OCI-LY1 (cell line): ENCODE data around the gene HSD17B14.
"Not testable (repeated sequence)": the region's sequence is repeated elsewhere in the genome, so short reads cannot be mapped to it uniquely, and the experiment has no call there.

Source experiments
- H2AFZ ChIP-seq: fragments of 200-600 bp; sonication (generic), shearing (Covaris generic); 2 replicates; pipeline ENCODE4 v1.6.0; 2014; ENCODE audit warnings: antibody characterized with exemption, mild to moderate bottlenecking, low read length
- H3F3A ChIP-seq: fragments of 200-600 bp; sonication (generic), shearing (Covaris generic); 2 replicates; pipeline ENCODE4 v1.6.0; 2014; ENCODE audit warnings: mild to moderate bottlenecking, antibody characterized with exemption, low read length, moderate library complexity; ENCODE audit not compliant: insufficient read depth
- H3K27ac ChIP-seq: fragments of 200-600 bp; sonication (generic); 2 replicates; pipeline ENCODE4 v1.5.1; 2014; ENCODE audit warnings: low read length, mixed run types, mild to moderate bottlenecking, low read depth; ENCODE audit not compliant: poor library complexity, severe bottlenecking
- H3K27me3 ChIP-seq: fragments of 200-600 bp; sonication (generic); 2 replicates; pipeline ENCODE4 v1.6.0; 2014; ENCODE audit warnings: antibody characterized with exemption, mild to moderate bottlenecking, low read length, moderate library complexity; ENCODE audit not compliant: insufficient read depth
- H3K36me3 ChIP-seq: fragments of 200-600 bp; sonication (generic); 2 replicates; pipeline ENCODE4 v1.6.1; 2014; ENCODE audit warnings: mild to moderate bottlenecking, antibody characterized with exemption, low read length, moderate library complexity, mixed read lengths; ENCODE audit not compliant: insufficient read depth
- H3K4me1 ChIP-seq: fragments of 200-600 bp; sonication (generic); 2 replicates; pipeline ENCODE4 v1.5.1; 2014; ENCODE audit warnings: mild to moderate bottlenecking, low read length, moderate library complexity; ENCODE audit not compliant: insufficient read depth, severe bottlenecking
- H3K4me2 ChIP-seq: fragments of 200-600 bp; sonication (generic), shearing (Covaris generic); 2 replicates; pipeline ENCODE4 v1.6.1; 2014; ENCODE audit warnings: low read length
- H3K4me3 ChIP-seq: fragments of 200-600 bp; sonication (generic); 2 replicates; pipeline ENCODE4 v1.5.1; 2014; ENCODE audit warnings: low read length, low read depth, mild to moderate bottlenecking, mixed read lengths; ENCODE audit not compliant: poor library complexity, severe bottlenecking
- H3K79me2 ChIP-seq: fragments of 200-600 bp; shearing (Covaris generic); 2 replicates; pipeline ENCODE4 v1.6.1; 2016; ENCODE audit warnings: mixed run types, low read length, mixed read lengths; ENCODE audit not compliant: insufficient read depth
- H3K9ac ChIP-seq: fragments of 200-600 bp; sonication (generic), shearing (Covaris generic); 2 replicates; pipeline ENCODE4 v1.6.1; 2014; ENCODE audit warnings: mild to moderate bottlenecking, low read length, mixed read lengths
- H3K9me2 ChIP-seq: fragments of 200-600 bp; sonication (generic), shearing (Covaris generic); 2 replicates; pipeline ENCODE4 v1.6.1; 2014; ENCODE audit warnings: low read depth, mild to moderate bottlenecking, low read length, mixed read lengths
- H3K9me3 ChIP-seq: fragments of 200-600 bp; shearing (Covaris generic); 2 replicates; pipeline ENCODE4 v1.6.1; 2014; ENCODE audit warnings: low read length, mixed read lengths
- H4K20me1 ChIP-seq: fragments of 200-600 bp; sonication (generic), shearing (Covaris generic); 2 replicates; pipeline ENCODE4 v1.6.0; 2016; ENCODE audit warnings: mild to moderate bottlenecking, low read length; ENCODE audit not compliant: insufficient read depth
- CTCF ChIP-seq: fragments of 200-600 bp; sonication (generic), shearing (Covaris generic); IDR thresholded peaks from 2 replicates; pipeline ENCODE4 v1.5.1; 2017; ENCODE audit warnings: mild to moderate bottlenecking, antibody characterized with exemption, low read length, moderate library complexity, mixed read lengths
- EZH2 ChIP-seq: fragments of 200-600 bp; sonication (generic), shearing (Covaris generic); IDR thresholded peaks from 2 replicates; pipeline ENCODE4 v1.8.0; 2017; ENCODE audit warnings: borderline replicate concordance, mixed run types, mild to moderate bottlenecking, antibody characterized with exemption, low read length, moderate library complexity, mixed read lengths

HSD17B14 gene

GRCh38 chr19:48879025-48879637 is 42.8 kb upstream of the HSD17B14 start:
- Histone ChIP-seq H3K27ac (no peak overlapping the region), H3K9me3 (peaks cover 4% of the 10 kb centered on the region; the same call in 1 of the 2 replicates), H3K4me1 (peaks cover 21% of the 10 kb centered on the region), H2AFZ (no peak overlapping the region), H4K20me1 (no peaks in the 10 kb centered on the region), H3K27me3 (no peaks in the 10 kb centered on the region), H3F3A (no peaks in the 10 kb centered on the region), H3K36me3 (peaks cover under 1% of the 10 kb centered on the region), H3K9me2 (no peaks in the 10 kb centered on the region), H3K79me2 (no peaks in the 10 kb centered on the region), H3K9ac (no peak overlapping the region), H3K4me3 (no peak overlapping the region), H3K4me2 (no peak overlapping the region)
- no peak for TF ChIP-seq CTCF
- no peak for TF ChIP-seq EZH2

DNA sequence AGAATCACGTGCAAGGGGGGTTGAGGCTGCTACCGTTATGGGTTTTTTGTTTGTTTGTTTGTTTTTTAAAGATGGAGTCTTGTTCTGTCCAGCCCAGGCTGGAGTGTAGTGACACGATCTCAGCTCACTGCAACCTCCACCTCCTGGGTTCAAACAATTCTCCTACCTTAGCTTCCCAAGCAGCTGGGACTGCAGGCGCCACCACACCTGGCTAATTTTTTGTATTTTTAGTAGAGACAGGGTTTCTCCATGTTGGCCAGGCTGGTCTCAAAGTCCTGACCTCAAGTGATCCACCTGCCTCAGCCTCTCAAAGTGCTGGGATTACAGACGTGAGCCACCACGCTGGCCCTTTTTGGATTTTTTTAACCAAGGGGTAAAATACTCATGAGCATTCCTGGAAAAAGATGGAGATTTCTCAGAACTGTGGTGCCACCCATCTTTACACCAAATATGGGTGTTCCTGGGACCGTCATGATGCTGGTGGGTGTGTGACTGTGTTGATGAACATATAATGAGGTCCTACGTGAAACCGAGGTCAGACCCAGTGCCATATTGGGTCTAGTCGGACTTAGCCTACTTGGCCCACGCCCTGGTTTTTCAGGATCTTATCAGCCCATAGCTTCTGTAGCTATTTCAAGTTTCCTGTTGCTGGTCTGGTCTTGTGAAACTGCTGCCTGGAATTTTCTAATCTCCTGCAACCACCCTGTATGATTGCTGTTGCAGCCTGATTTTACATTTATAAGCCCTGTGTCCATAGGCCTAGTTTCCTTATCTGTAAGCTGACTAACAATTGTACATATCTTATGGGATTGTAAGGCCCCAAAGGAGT is 42.1 kb upstream of the HSD17B14 start:
- H3K9me2 ChIP-seq, result no peaks in the 10 kb centered on the region
- peaks cover 4% of the 10 kb centered on the region; the same call in 1 of the 2 replicates for H3K9me3 ChIP-seq
- H3K27ac ChIP-seq, result no peak overlapping the region
- H4K20me1 ChIP-seq, result no peaks in the 10 kb centered on the region
- no peak overlapping the region for H3K4me2 ChIP-seq
- peaks cover 25% of the 10 kb centered on the region for H3K4me1 ChIP-seq
- no peaks in the 10 kb centered on the region for H3F3A ChIP-seq
- H3K79me2 ChIP-seq, result no peaks in the 10 kb centered on the region
- H3K27me3 ChIP-seq, result no peaks in the 10 kb centered on the region
- H3K36me3 ChIP-seq, result peaks cover 6% of the 10 kb centered on the region
- no peak overlapping the region for H2AFZ ChIP-seq
- no peak overlapping the region for H3K4me3 ChIP-seq
- H3K9ac ChIP-seq, result no peak overlapping the region
- no peak for TF ChIP-seq EZH2
- no peak for TF ChIP-seq CTCF

DNA sequence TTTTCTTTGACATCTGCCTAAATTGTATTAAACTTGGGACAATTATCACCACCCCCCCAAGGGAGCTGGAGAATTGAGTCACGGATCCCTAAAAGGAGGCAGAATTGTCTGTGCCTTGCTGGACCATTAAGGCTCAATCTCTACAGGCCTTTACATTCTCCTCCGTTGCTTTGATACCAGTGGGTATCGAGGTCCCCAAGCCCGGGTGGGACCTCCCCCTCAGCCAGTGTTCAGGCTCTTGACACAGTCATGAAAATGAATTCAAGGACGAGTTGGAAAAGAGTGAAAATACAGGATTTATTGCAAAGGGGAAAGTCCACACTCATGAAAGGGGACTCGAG is 41.5 kb upstream of the HSD17B14 start:
- Histone ChIP-seq H3K4me3 (no peak overlapping the region), H3K4me2 (no peak overlapping the region), H2AFZ (no peak overlapping the region), H4K20me1 (no peaks in the 10 kb centered on the region), H3K27ac (no peak overlapping the region), H3F3A (no peaks in the 10 kb centered on the region), H3K4me1 (peaks cover 31% of the 10 kb centered on the region), H3K9me3 (peaks cover 4% of the 10 kb centered on the region; the same call in 1 of the 2 replicates), H3K27me3 (no peaks in the 10 kb centered on the region), H3K36me3 (peaks cover 6% of the 10 kb centered on the region), H3K9ac (no peak overlapping the region), H3K79me2 (no peaks in the 10 kb centered on the region), H3K9me2 (no peaks in the 10 kb centered on the region)
- TF ChIP-seq EZH2 (no peak), CTCF (no peak)

- H3K79me2 ChIP-seq, H3K27ac ChIP-seq, H3K9ac ChIP-seq, H3K4me3 ChIP-seq, H3K9me3 ChIP-seq, H2AFZ ChIP-seq, H3F3A ChIP-seq, H4K20me1 ChIP-seq, H3K9me2 ChIP-seq, H3K27me3 ChIP-seq, H3K36me3 ChIP-seq: not testable (repeated sequence)
- Histone ChIP-seq H3K4me1 (peaks cover 36% of the 10 kb centered on the region), H3K4me2 (peak overlapping the region; percentile 61)
Observed at GRCh38 chr19:48876043-48876981, 40.0 kb upstream of the HSD17B14 start.
